ENCODE results near the gene REXO5.

The REXO5 gene

GRCh38 chr16:20806168-20807050, at the start of gene REXO5, which contains the start of gene ERI2:
Gene REXO5, plus strand, starts transcription at chr16:20806527. Its CDS starts 427 bp downstream, at chr16:20806954.
Gene ERI2, minus strand, starts transcription at chr16:20806472. Its CDS starts 42 bp downstream, at chr16:20806430.
- TF ChIP-seq ZNF274 (IDR thresholded peaks at IDR 0.05; ENCODE audit: low read depth, low read length), result no peak
- H3K4me3 ChIP-seq (ENCODE audit: low read length), result peak within 1 kb of the TSS; percentile 66

- no peak overlapping the region for H3K4me3 ChIP-seq (ENCODE audit: low read length)
- no peak for TF ChIP-seq ZNF274 (IDR thresholded peaks at IDR 0.05; ENCODE audit: low read depth, low read length)
These were observed 46.0 kb upstream of the REXO5 start for GRCh38 chr16:20760346-20760745.

GRCh38 chr16:20761175-20761574, 45.2 kb upstream of the REXO5 start:
- no peak for TF ChIP-seq ZNF274 (IDR thresholded peaks at IDR 0.05; ENCODE audit: low read depth, low read length)
- no peak overlapping the region for H3K4me3 ChIP-seq (ENCODE audit: low read length)

GRCh38 chr16:20762404-20763123, 43.8 kb upstream of the REXO5 start:
- no peak overlapping the region for H3K4me3 ChIP-seq (ENCODE audit: low read length)
- no peak for TF ChIP-seq ZNF274 (IDR thresholded peaks at IDR 0.05; ENCODE audit: low read depth, low read length)

- no peak for TF ChIP-seq ZNF274 (IDR thresholded peaks at IDR 0.05; ENCODE audit: low read depth, low read length)
- H3K4me3 ChIP-seq (ENCODE audit: low read length), result peak within 1 kb of the TSS; percentile 77; the same call in 1 of the 2 replicates
These were observed 42.7 kb upstream of the REXO5 start, which contains the start of gene ACSM3 for GRCh38 chr16:20763461-20764232. Gene ACSM3, plus strand, starts transcription at chr16:20764014. Its CDS starts 6,021 bp downstream, at chr16:20770035.

GRCh38 chr16:20764448-20764847, 41.9 kb upstream of the REXO5 start:
- peak overlapping the region; percentile 41; the same call in 1 of the 2 replicates for H3K4me3 ChIP-seq (ENCODE audit: low read length)

GRCh38 chr16:20765732-20766131, 40.6 kb upstream of the REXO5 start:
- no peak overlapping the region for H3K4me3 ChIP-seq (ENCODE audit: low read length)
- no peak for TF ChIP-seq ZNF274 (IDR thresholded peaks at IDR 0.05; ENCODE audit: low read depth, low read length)

GRCh38 chr16:20766294-20766693, 40.0 kb upstream of the REXO5 start:
- no peak overlapping the region for H3K4me3 ChIP-seq (ENCODE audit: low read length)
- no peak for TF ChIP-seq ZNF274 (IDR thresholded peaks at IDR 0.05; ENCODE audit: low read depth, low read length)

GRCh38 chr16:20767577-20767976, 38.8 kb upstream of the REXO5 start:
- TF ChIP-seq ZNF274 (IDR thresholded peaks at IDR 0.05; ENCODE audit: low read depth, low read length), result no peak
- H3K4me3 ChIP-seq (ENCODE audit: low read length), result no peak overlapping the region

GRCh38 chr16:20768121-20768520, 38.2 kb upstream of the REXO5 start:
- TF ChIP-seq ZNF274 (IDR thresholded peaks at IDR 0.05; ENCODE audit: low read depth, low read length), result no peak
- no peak overlapping the region for H3K4me3 ChIP-seq (ENCODE audit: low read length)

- no peak overlapping the region for H3K4me3 ChIP-seq (ENCODE audit: low read length)
- TF ChIP-seq ZNF274 (IDR thresholded peaks at IDR 0.05; ENCODE audit: low read depth, low read length), result no peak
These were observed 37.5 kb upstream of the REXO5 start for GRCh38 chr16:20768818-20769217.

GRCh38 chr16:20773679-20774078, 32.6 kb upstream of the REXO5 start:
- TF ChIP-seq ZNF274 (IDR thresholded peaks at IDR 0.05; ENCODE audit: low read depth, low read length), result no peak
- H3K4me3 ChIP-seq (ENCODE audit: low read length), result no peak overlapping the region

GRCh38 chr16:20774703-20775362, 31.5 kb upstream of the REXO5 start:
- no peak overlapping the region for H3K4me3 ChIP-seq (ENCODE audit: low read length)
- TF ChIP-seq ZNF274 (IDR thresholded peaks at IDR 0.05; ENCODE audit: low read depth, low read length), result no peak

Data from GM08714 (cell line).